WTC11 (cell line): ENCODE data around the gene SPDEF. TPM values are rescaled to one million over a fixed set of nuclear protein-coding genes. Genes with fewer than 3 reads are reported as not detected.

Source experiments
- ATAC-seq: fragments of 200-7000 bp; cut with Tn5 transposase; 2 replicates; pipeline ENCODE4 v1.10.0; 2021; ENCODE audit warnings: mild to moderate bottlenecking, moderate library complexity
- CTCF ChIA-PET: fragments of 300-600 bp; sonication (Branson Sonifier 250); formaldehyde crosslinking; loops from one replicate; lab custom pipeline; 2021; ENCODE audit warnings: antibody characterized with exemption; lab: Charles Lee
- POLR2A ChIA-PET: fragments of 350-600 bp; sonication (Branson Sonifier 250); formaldehyde crosslinking; loops from one replicate; lab custom pipeline; 2021; ENCODE audit warnings: antibody characterized with exemption; lab: Charles Lee
- DNase-seq: peaks from one replicate; pipeline ENCODE4 v3.0.0; 2021; ENCODE audit warnings: low spot score
- H3K27ac Mint-ChIP-seq: 2 replicates; pipeline ENCODE4 v1.8.0; 2021; ENCODE audit warnings: mixed read lengths
- H3K27me3 Mint-ChIP-seq: 2 replicates; pipeline ENCODE4 v1.8.0; 2021; ENCODE audit warnings: low read depth, mild to moderate bottlenecking, moderate library complexity, mixed read lengths
- H3K36me3 Mint-ChIP-seq: 2 replicates; pipeline ENCODE4 v1.8.0; 2021; ENCODE audit warnings: mixed read lengths
- H3K4me1 Mint-ChIP-seq: 2 replicates; pipeline ENCODE4 v1.8.0; 2022; ENCODE audit warnings: mixed read lengths
- H3K4me3 Mint-ChIP-seq: 2 replicates; pipeline ENCODE4 v1.8.0; 2021; ENCODE audit warnings: mild to moderate bottlenecking, moderate library complexity, mixed read lengths
- H3K9me3 Mint-ChIP-seq: 2 replicates; pipeline ENCODE4 v1.8.0; 2021; ENCODE audit warnings: mixed read lengths
- CBFB ChIP-seq: sonication (generic); formaldehyde crosslinking; IDR thresholded peaks from 2 replicates; pipeline ENCODE4 v1.8.1; 2022; ENCODE audit warnings: mild to moderate bottlenecking, low read depth, missing genetic modification reagents
- CDX4 ChIP-seq: fragments of 250-450 bp; sonication (Bioruptor Pico); IDR thresholded peaks from 2 replicates; pipeline ENCODE4 v1.9.0; 2021; ENCODE audit warnings: moderate library complexity, mild to moderate bottlenecking, inconsistent platforms, borderline replicate concordance
- CTCF ChIP-seq: fragments of 200-600 bp; IDR thresholded peaks from 2 replicates; pipeline ENCODE4 v1.8.0; 2022; ENCODE audit warnings: antibody characterized with exemption
- E2F4 ChIP-seq: sonication (generic); formaldehyde crosslinking; IDR thresholded peaks from 2 replicates; pipeline ENCODE4 v1.8.1; 2022; ENCODE audit warnings: low read depth, mild to moderate bottlenecking, moderate library complexity, missing genetic modification reagents, borderline replicate concordance
- E2F5 ChIP-seq: sonication (generic); formaldehyde crosslinking; IDR thresholded peaks from 2 replicates; pipeline ENCODE4 v1.8.1; 2022; ENCODE audit warnings: mild to moderate bottlenecking, moderate library complexity, missing genetic modification reagents
- ELF4 ChIP-seq: sonication (generic); formaldehyde crosslinking; IDR thresholded peaks from 2 replicates; pipeline ENCODE4 v1.8.1; 2022; ENCODE audit warnings: low read depth, mild to moderate bottlenecking, moderate library complexity, missing genetic modification reagents
- FOXK1 ChIP-seq: sonication (generic); formaldehyde crosslinking; IDR thresholded peaks from 2 replicates; pipeline ENCODE4 v1.8.0; 2022; ENCODE audit warnings: mild to moderate bottlenecking, moderate library complexity, missing genetic modification reagents
- GABPB1 ChIP-seq: sonication (generic); formaldehyde crosslinking; IDR thresholded peaks from 2 replicates; pipeline ENCODE4 v1.8.1; 2023; ENCODE audit warnings: mild to moderate bottlenecking, missing genetic modification reagents
- IRF2 ChIP-seq: sonication (generic); formaldehyde crosslinking; IDR thresholded peaks from 2 replicates; pipeline ENCODE4 v1.8.0; 2022; ENCODE audit warnings: low read depth, missing genetic modification reagents, borderline replicate concordance
- SMAD4 ChIP-seq: sonication (generic); formaldehyde crosslinking; IDR thresholded peaks from 2 replicates; pipeline ENCODE4 v1.8.0; 2022; ENCODE audit warnings: mild to moderate bottlenecking, missing genetic modification reagents
- STAT6 ChIP-seq: sonication (generic); formaldehyde crosslinking; conservative IDR thresholded peaks from 2 replicates; pipeline ENCODE4 v1.8.1; 2023; ENCODE audit warnings: mild to moderate bottlenecking, low read depth, missing genetic modification reagents, moderate library complexity
- USF1 ChIP-seq: sonication (generic); formaldehyde crosslinking; IDR thresholded peaks from 2 replicates; pipeline ENCODE4 v1.8.0; 2022; ENCODE audit warnings: mild to moderate bottlenecking, missing genetic modification reagents
- ZNF121 ChIP-seq: sonication (generic); formaldehyde crosslinking; IDR thresholded peaks from 2 replicates; pipeline ENCODE4 v1.8.0; 2023; ENCODE audit warnings: missing genetic modification reagents
- ZSCAN18 ChIP-seq: fragments of 250-450 bp; sonication (Bioruptor Pico); IDR thresholded peaks from 2 replicates; pipeline ENCODE4 v2.1.2; 2022; ENCODE audit warnings: mild to moderate bottlenecking, moderate library complexity
- total RNA-seq: library from RNA; stranded (reverse); gene quantifications from 3 replicates; pipeline ENCODE4 v1.2.3, GENCODE V29; 2021

SPDEF gene
- total RNA-seq, 1 experiment from 2014 or later = 0.72 TPM

- Mint-ChIP-seq H3K27me3 (no peaks in the 10 kb centered on the region; the same call in 1 of the 2 replicates), H3K27ac (no peak overlapping the region), H3K4me1 (peaks cover 8% of the 10 kb centered on the region; the same call in 1 of the 2 replicates)
- CTCF ChIA-PET = interaction anchor here (0.6 to 1.5 kb wide), 2 partner anchors 9 to 74 kb away, joined by 3 read pairs; no protein-coding TSS in a partner anchor
- no peak for ATAC-seq
- TF ChIP-seq ZSCAN18 (no peak), IRF2 (CRISPR knock-in tag) (no peak), CTCF (no peak), STAT6 (no peak), USF1 (no peak)
- TF ChIP-seq, all 79 proteins: peak for 0
- Mint-ChIP-seq H3K9me3 (no peaks in the 10 kb centered on the region), H3K4me3 (no peak overlapping the region), H3K36me3 (no peaks in the 10 kb centered on the region)
- POLR2A ChIA-PET = no interaction called here
- DNase-seq = no peak
These were observed 20.9 kb downstream of the SPDEF start for GRCh38 chr6:34535199-34535598.

GRCh38 chr6:34534656-34535055 lies 21.5 kb downstream of the SPDEF start:
- H3K4me3 Mint-ChIP-seq = no peak overlapping the region
- POLR2A ChIA-PET = no interaction called here
- H3K27me3 Mint-ChIP-seq = no peaks in the 10 kb centered on the region; the same call in 1 of the 2 replicates
- ATAC-seq (no peak), DNase-seq (no peak)
- H3K9me3 Mint-ChIP-seq = no peaks in the 10 kb centered on the region
- H3K27ac Mint-ChIP-seq = no peak overlapping the region
- CTCF ChIA-PET = interaction anchor here (0.6 kb wide), 1 partner anchor 75 kb away, joined by 3 read pairs; no protein-coding TSS in a partner anchor
- peaks cover 8% of the 10 kb centered on the region; the same call in 1 of the 2 replicates for H3K4me1 Mint-ChIP-seq
- H3K36me3 Mint-ChIP-seq = no peaks in the 10 kb centered on the region
- TF ChIP-seq E2F5 (CRISPR knock-in tag) (no peak), GABPB1 (no peak), CBFB (CRISPR knock-in tag) (no peak), ELF4 (CRISPR knock-in tag) (no peak), E2F4 (CRISPR knock-in tag) (no peak), CDX4 (CRISPR knock-in tag) (no peak), FOXK1 (no peak), ZNF121 (CRISPR knock-in tag) (no peak), SMAD4 (CRISPR knock-in tag) (no peak)
- TF ChIP-seq, all 79 proteins: peak for 0
